Measurements from ENCODE around the gene GSTA2.
"Not testable (repeated sequence)": the region's sequence is repeated elsewhere in the genome, so short reads cannot be mapped to it uniquely, and the experiment has no call there.

Gene GSTA2

GRCh38 chr6:52754443-52754842, 8.8 kb downstream of the GSTA2 start:
- DNase-seq (ENCODE audit: extremely low spot score): no peak
- TF ChIP-seq ELF4 (IDR thresholded peaks at IDR 0.05): no peak
- TF ChIP-seq SUZ12 (IDR thresholded peaks at IDR 0.05): no peak
- no peak for TF ChIP-seq TARDBP (IDR thresholded peaks at IDR 0.05)
- TF ChIP-seq FOXK2 (IDR thresholded peaks at IDR 0.05): no peak
- TF ChIP-seq NFRKB (IDR thresholded peaks at IDR 0.05): no peak
- no peak for TF ChIP-seq LEF1 (IDR thresholded peaks at IDR 0.05; ENCODE audit: borderline replicate concordance)
- TF ChIP-seq L3MBTL2 (conservative IDR thresholded peaks at IDR 0.05): no peak
- no peak for TF ChIP-seq BHLHE40 (IDR thresholded peaks at IDR 0.05; ENCODE audit: borderline replicate concordance)
- no peak for TF ChIP-seq ARNT (IDR thresholded peaks at IDR 0.05)
- TF ChIP-seq ZNF384 (IDR thresholded peaks at IDR 0.05): no peak
- no peak for TF ChIP-seq SP1 (IDR thresholded peaks at IDR 0.05)
- TF ChIP-seq FOXA1 (IDR thresholded peaks at IDR 0.05): no peak
- no peak for TF ChIP-seq FOXM1 (IDR thresholded peaks at IDR 0.05; ENCODE audit: borderline replicate concordance)
- TF ChIP-seq, protein P1, sequence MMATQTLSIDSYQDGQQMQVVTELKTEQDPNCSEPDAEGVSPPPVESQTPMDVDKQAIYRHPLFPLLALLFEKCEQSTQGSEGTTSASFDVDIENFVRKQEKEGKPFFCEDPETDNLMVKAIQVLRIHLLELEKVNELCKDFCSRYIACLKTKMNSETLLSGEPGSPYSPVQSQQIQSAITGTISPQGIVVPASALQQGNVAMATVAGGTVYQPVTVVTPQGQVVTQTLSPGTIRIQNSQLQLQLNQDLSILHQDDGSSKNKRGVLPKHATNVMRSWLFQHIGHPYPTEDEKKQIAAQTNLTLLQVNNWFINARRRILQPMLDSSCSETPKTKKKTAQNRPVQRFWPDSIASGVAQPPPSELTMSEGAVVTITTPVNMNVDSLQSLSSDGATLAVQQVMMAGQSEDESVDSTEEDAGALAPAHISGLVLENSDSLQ (IDR thresholded peaks at IDR 0.05): no peak
- TF ChIP-seq HDGF (IDR thresholded peaks at IDR 0.05; ENCODE audit: borderline replicate concordance): no peak
- no peak for TF ChIP-seq CTBP1 (IDR thresholded peaks at IDR 0.05; ENCODE audit: borderline replicate concordance)
- POLR2A ChIA-PET: no interaction called here
- CTCF ChIA-PET: no interaction called here

- DNase-seq (ENCODE audit: extremely low spot score); CTCF ChIA-PET; POLR2A ChIA-PET: not testable (repeated sequence)
These were observed 10.1 kb downstream of the GSTA2 start for GRCh38 chr6:52753137-52753536.

DNA sequence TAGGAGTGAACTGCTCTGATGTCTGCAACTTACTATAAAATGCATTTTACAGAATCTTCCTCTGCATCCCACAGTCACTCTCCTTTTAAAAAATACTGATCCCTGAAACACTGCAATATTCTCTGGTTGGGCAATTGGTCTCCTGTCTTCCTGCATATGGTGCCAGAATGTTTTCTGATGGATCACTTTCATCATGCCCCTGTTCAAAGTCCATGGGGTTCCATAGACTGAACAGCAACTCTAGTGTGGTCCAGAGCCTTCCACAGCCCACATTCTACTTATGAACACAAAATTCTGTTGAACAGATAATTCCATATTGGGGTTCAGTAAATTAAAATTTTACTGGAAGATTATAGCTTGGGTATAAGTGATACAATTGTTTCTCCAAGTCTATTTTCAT, 11.0 kb downstream of the GSTA2 start:
- CTCF ChIA-PET: no interaction called here

GRCh38 chr6:52749556-52750152, 13.6 kb downstream of the GSTA2 start:
- ChIA-PET POLR2A (no interaction called here), CTCF (no interaction called here)
- DNase-seq (ENCODE audit: extremely low spot score): no peak
- TF ChIP-seq LEF1 (IDR thresholded peaks at IDR 0.05; ENCODE audit: borderline replicate concordance) (no peak), NFRKB (IDR thresholded peaks at IDR 0.05) (no peak), BHLHE40 (IDR thresholded peaks at IDR 0.05; ENCODE audit: borderline replicate concordance) (no peak), SUZ12 (IDR thresholded peaks at IDR 0.05) (no peak), CTBP1 (IDR thresholded peaks at IDR 0.05; ENCODE audit: borderline replicate concordance) (no peak), FOXK2 (IDR thresholded peaks at IDR 0.05) (no peak), FOXM1 (IDR thresholded peaks at IDR 0.05; ENCODE audit: borderline replicate concordance) (no peak), SP1 (IDR thresholded peaks at IDR 0.05) (no peak), TARDBP (IDR thresholded peaks at IDR 0.05) (no peak), ZNF384 (IDR thresholded peaks at IDR 0.05) (no peak), L3MBTL2 (conservative IDR thresholded peaks at IDR 0.05) (no peak), FOXA1 (IDR thresholded peaks at IDR 0.05) (no peak), ARNT (IDR thresholded peaks at IDR 0.05) (no peak)
- TF ChIP-seq, protein P1 (IDR thresholded peaks at IDR 0.05): no peak

More for the DNA sequence above, 11.0 kb downstream of the GSTA2 start:
- no peak for DNase-seq (ENCODE audit: extremely low spot score)
- POLR2A ChIA-PET: no interaction called here
- TF ChIP-seq LEF1 (IDR thresholded peaks at IDR 0.05; ENCODE audit: borderline replicate concordance) (no peak), L3MBTL2 (conservative IDR thresholded peaks at IDR 0.05) (no peak), SP1 (IDR thresholded peaks at IDR 0.05) (no peak), BHLHE40 (IDR thresholded peaks at IDR 0.05; ENCODE audit: borderline replicate concordance) (no peak), ZNF384 (IDR thresholded peaks at IDR 0.05) (no peak)

DNA sequence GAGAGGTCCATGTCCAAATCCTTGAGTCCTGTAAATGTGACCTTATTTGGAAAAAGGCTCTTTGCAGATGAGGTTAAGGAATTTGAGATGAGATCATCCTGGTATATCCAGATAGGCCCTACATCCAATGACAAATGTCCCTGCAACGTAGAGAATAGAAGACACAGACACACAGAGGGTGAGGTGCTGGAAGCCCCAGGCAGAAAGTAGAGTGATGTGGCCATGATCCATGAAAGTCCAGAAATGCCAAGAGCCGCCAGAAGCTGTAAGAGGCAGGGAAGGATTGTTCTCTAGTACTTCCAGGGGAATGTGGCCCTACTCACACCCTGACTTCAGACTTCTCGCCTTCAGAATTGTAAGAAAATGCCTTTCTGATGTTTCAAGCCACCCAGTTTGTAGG, 16.0 kb downstream of the GSTA2 start:
- DNase-seq (ENCODE audit: extremely low spot score); POLR2A ChIA-PET; CTCF ChIA-PET: not testable (repeated sequence)

- no peak for DNase-seq (ENCODE audit: extremely low spot score)
- no peak for TF ChIP-seq NFRKB (IDR thresholded peaks at IDR 0.05)
- no peak for TF ChIP-seq FOXM1 (IDR thresholded peaks at IDR 0.05; ENCODE audit: borderline replicate concordance)
- TF ChIP-seq FOXK2 (IDR thresholded peaks at IDR 0.05): no peak
- TF ChIP-seq BHLHE40 (IDR thresholded peaks at IDR 0.05; ENCODE audit: borderline replicate concordance): no peak
- no peak for TF ChIP-seq LEF1 (IDR thresholded peaks at IDR 0.05; ENCODE audit: borderline replicate concordance)
- TF ChIP-seq L3MBTL2 (conservative IDR thresholded peaks at IDR 0.05): no peak
- TF ChIP-seq SP1 (IDR thresholded peaks at IDR 0.05): no peak
- TF ChIP-seq HDGF (IDR thresholded peaks at IDR 0.05; ENCODE audit: borderline replicate concordance): no peak
- no peak for TF ChIP-seq ARNT (IDR thresholded peaks at IDR 0.05)
- TF ChIP-seq ELF4 (IDR thresholded peaks at IDR 0.05): no peak
- no peak for TF ChIP-seq TARDBP (IDR thresholded peaks at IDR 0.05)
- no peak for TF ChIP-seq FOXA1 (IDR thresholded peaks at IDR 0.05)
- CTCF ChIA-PET: no interaction called here
- POLR2A ChIA-PET: no interaction called here
These were observed 17.1 kb downstream of the GSTA2 start for GRCh38 chr6:52746213-52746612.

- DNase-seq (ENCODE audit: extremely low spot score): no peak
- ChIA-PET POLR2A (no interaction called here), CTCF (no interaction called here)
- no peak for TF ChIP-seq ZNF384 (IDR thresholded peaks at IDR 0.05)
These were observed 17.5 kb downstream of the GSTA2 start for GRCh38 chr6:52745764-52746201.

DNA sequence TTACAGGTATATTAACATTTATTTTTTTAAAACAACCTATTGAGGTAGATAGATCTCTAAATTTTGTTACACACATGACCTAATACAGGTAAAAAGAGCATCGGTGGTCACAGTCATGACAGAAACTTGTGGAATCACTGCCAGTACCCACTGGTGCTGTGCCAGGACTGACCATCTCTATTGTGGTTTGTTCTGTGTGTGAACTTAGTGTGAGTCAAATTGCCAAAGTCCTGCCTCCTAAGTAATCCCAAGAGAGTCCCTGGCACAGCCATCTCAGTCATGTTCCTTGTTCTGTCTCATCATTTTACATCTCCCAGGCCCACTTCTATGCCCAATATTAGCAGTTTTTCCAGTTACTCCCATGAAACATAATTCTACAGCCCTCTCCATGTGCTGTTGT, 21.4 kb downstream of the GSTA2 start:
- CTCF ChIA-PET: no interaction called here
- DNase-seq (ENCODE audit: extremely low spot score): no peak
- POLR2A ChIA-PET: no interaction called here
- TF ChIP-seq SUZ12 (IDR thresholded peaks at IDR 0.05) (no peak), LEF1 (IDR thresholded peaks at IDR 0.05; ENCODE audit: borderline replicate concordance) (no peak), HDGF (IDR thresholded peaks at IDR 0.05; ENCODE audit: borderline replicate concordance) (no peak), TARDBP (IDR thresholded peaks at IDR 0.05) (no peak), ARNT (IDR thresholded peaks at IDR 0.05) (no peak), BHLHE40 (IDR thresholded peaks at IDR 0.05; ENCODE audit: borderline replicate concordance) (no peak), ELF4 (IDR thresholded peaks at IDR 0.05) (no peak), FOXM1 (IDR thresholded peaks at IDR 0.05; ENCODE audit: borderline replicate concordance) (no peak), CTBP1 (IDR thresholded peaks at IDR 0.05; ENCODE audit: borderline replicate concordance) (no peak), FOXA1 (IDR thresholded peaks at IDR 0.05) (no peak), ZNF384 (IDR thresholded peaks at IDR 0.05) (no peak), NFRKB (IDR thresholded peaks at IDR 0.05) (no peak), FOXK2 (IDR thresholded peaks at IDR 0.05) (no peak), L3MBTL2 (conservative IDR thresholded peaks at IDR 0.05) (no peak)

Data from HEK293T (cell line).